Breast epithelium (tissue), 4 donors: ENCODE data around the gene NUCKS1. TPM values are rescaled to one million over a fixed set of nuclear protein-coding genes. Genes with fewer than 3 reads are reported as not detected.

Experiments
- DNase-seq, 2 donors: peaks; one replicate each; pipeline ENCODE4 v3.0.0-alpha.2; 2019; ENCODE audit warnings: low spot score in 2 of 2
- H3K27ac ChIP-seq, 2 donors: fragments of 200-600 bp; sonication (generic) in 1 of 2; one replicate each; pipeline ENCODE4 v1.5.1; 2016 to 2019; ENCODE audit warnings: mild to moderate bottlenecking in 1 of 2
- H3K27me3 ChIP-seq, 2 donors: fragments of 200-600 bp; sonication (generic) in 1 of 2; one replicate each; pipeline versions ENCODE4 v1.5.1 to v1.6.0; 2017 to 2019; ENCODE audit warnings: control low read depth in 1 of 2, mild to moderate bottlenecking in 1 of 2
- H3K36me3 ChIP-seq: fragments of 200-600 bp; one replicate; pipeline ENCODE4 v1.5.1; 2019
- H3K4me1 ChIP-seq, 2 donors: fragments of 200-600 bp; sonication (generic); one replicate each; pipeline ENCODE4 v1.5.1; 2016 to 2019; ENCODE audit warnings: control low read depth in 1 of 2
- H3K4me3 ChIP-seq, 3 donors: fragments of 200-600 bp; sonication (generic); 1 replicate in 2 of 3; 2 replicates in 1 of 3; pipeline ENCODE4 v1.5.1; 2016 to 2019; ENCODE audit warnings: mild to moderate bottlenecking in 3 of 3, moderate library complexity in 2 of 3
- H3K9me3 ChIP-seq, 2 donors: fragments of 200-600 bp; sonication (generic) in 1 of 2; one replicate each; pipeline ENCODE4 v1.5.1; 2016 to 2019; ENCODE audit warnings: control low read depth in 1 of 2
- POLR2A ChIP-seq: fragments of 450-650 bp; IDR thresholded peaks from one replicate; pipeline ENCODE4 v1.6.1; 2016; ENCODE audit warnings: antibody characterized with exemption, mild to moderate bottlenecking, moderate library complexity
- POLR2AphosphoS5 ChIP-seq, 3 donors: sonication (generic); formaldehyde crosslinking; IDR thresholded peaks; one replicate each; pipeline ENCODE4 v1.6.1; 2017; ENCODE audit warnings: antibody characterized with exemption in 3 of 3
- intact Hi-C: fragments of 100-400 bp; cut with DNase I; formaldehyde crosslinking; loops from one replicate; pipeline ENCODE4 v1.15.1; 2023; ENCODE audit warnings: low total_unique reads
- total RNA-seq, 3 donors: library from RNA; depleted of rRNA; stranded (reverse); fragments of >200 nt; gene quantifications; one replicate each; pipeline ENCODE4 v1.1.0, GENCODE V29; 2016
- TF ChIP-seq, protein P1 (sequence below), 3 donors: fragments of 450-650 bp; IDR thresholded peaks; one replicate each; pipeline ENCODE4 v1.5.1; 2016 to 2017; ENCODE audit warnings: antibody characterized with exemption in 3 of 3, mild to moderate bottlenecking in 3 of 3, moderate library complexity in 3 of 3

Gene NUCKS1
- total RNA-seq, 3 donors from 2014 or later: 80.6 to 188 (median 86.9) TPM

DNA sequence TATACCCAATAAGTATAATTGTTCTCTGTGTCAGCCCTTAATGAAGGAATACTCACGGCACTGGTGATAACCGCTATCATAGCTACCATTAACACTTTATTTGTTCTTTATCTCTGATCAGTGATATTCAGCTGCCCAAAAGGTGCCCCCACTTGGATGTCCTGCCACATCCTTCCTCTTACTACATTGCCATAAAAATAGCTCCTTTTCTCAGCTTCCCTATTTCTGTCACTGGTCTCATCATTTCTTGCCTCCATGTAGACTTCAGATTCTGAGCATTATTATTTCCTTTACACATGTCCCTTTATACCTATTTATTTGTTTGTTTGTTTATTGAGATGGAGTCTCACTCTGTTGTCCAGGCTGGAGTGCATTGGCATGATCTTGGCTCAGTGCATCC is 28.0 kb upstream of the NUCKS1 start:
- H3K27me3 ChIP-seq: no peaks in the 10 kb centered on the region
- TF ChIP-seq POLR2A (no peak), POLR2AphosphoS5 (IDR thresholded peaks at IDR 0.05) (no peak)
- TF ChIP-seq, protein P1, sequence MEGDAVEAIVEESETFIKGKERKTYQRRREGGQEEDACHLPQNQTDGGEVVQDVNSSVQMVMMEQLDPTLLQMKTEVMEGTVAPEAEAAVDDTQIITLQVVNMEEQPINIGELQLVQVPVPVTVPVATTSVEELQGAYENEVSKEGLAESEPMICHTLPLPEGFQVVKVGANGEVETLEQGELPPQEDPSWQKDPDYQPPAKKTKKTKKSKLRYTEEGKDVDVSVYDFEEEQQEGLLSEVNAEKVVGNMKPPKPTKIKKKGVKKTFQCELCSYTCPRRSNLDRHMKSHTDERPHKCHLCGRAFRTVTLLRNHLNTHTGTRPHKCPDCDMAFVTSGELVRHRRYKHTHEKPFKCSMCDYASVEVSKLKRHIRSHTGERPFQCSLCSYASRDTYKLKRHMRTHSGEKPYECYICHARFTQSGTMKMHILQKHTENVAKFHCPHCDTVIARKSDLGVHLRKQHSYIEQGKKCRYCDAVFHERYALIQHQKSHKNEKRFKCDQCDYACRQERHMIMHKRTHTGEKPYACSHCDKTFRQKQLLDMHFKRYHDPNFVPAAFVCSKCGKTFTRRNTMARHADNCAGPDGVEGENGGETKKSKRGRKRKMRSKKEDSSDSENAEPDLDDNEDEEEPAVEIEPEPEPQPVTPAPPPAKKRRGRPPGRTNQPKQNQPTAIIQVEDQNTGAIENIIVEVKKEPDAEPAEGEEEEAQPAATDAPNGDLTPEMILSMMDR (IDR thresholded peaks at IDR 0.05): no peak
- H3K36me3 ChIP-seq: no peaks in the 10 kb centered on the region
- H3K27ac ChIP-seq: no peak overlapping the region
- no peak for DNase-seq
- intact Hi-C loops: no loop called here
- H3K4me3 ChIP-seq: no peak overlapping the region
- H3K9me3 ChIP-seq: no peaks in the 10 kb centered on the region
- H3K4me1 ChIP-seq: peaks cover 0 to 1% of the 10 kb centered on the region in 2 donors

- no peaks in the 10 kb centered on the region for H3K36me3 ChIP-seq
- TF ChIP-seq POLR2A (no peak), POLR2AphosphoS5 (IDR thresholded peaks at IDR 0.05) (no peak)
- TF ChIP-seq, protein P1 (IDR thresholded peaks at IDR 0.05): no peak
- DNase-seq: no peak
- no peaks in the 10 kb centered on the region for H3K27me3 ChIP-seq
- intact Hi-C loops: no loop called here
- H3K4me3 ChIP-seq: peak overlapping the region; percentile 83 to 90 (median 89)
- H3K4me1 ChIP-seq: no peaks in the 10 kb centered on the region
- H3K27ac ChIP-seq: peak overlapping the region; percentile 70 to 71
- H3K9me3 ChIP-seq: no peaks in the 10 kb centered on the region
Measured at GRCh38 chr1:205775717-205776056, 25.7 kb upstream of the NUCKS1 start.

DNA sequence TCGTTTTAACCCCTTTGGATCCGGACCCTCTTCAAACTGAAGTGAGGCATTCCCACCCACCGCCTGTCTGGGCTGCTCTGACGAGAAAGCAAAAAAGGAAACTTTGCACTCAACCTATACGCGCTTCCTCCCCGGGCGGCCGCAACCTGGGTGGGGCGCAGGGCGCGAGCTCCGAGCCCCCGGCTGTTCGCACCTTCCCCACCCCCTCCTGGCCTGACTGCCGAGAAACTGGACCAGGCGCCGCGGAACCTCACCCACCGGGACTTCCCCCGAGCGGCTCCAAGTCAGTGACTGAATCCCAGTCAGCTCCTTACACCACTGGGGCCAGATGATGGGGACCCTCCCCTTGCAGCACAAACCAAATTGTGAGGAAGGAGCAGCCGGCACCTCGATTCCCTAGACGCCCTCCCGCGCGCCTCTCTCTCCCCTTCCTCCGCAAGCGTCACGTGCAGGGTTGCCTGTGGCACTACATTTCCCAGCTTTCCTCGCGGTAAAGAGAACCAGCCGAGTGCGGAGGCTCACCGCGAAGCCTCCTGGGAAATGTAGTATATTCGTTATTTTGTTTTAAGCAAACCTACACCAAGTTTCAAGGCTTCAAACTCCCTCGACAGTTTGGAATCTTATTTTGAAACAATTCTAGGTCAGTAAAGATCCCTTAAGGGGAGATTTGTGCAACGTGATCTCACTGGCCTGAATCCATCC is 25.2 kb upstream of the NUCKS1 start, which contains the start of gene RAB29:
RAB29 (minus strand) TSS at position 468 of the 702 bp plus-strand sequence. CDS start 526 bp downstream, outside the sequence.
- Histone ChIP-seq H3K4me3 (peak within 1 kb of the TSS; percentile 83 to 90 (median 89)), H3K36me3 (no peaks in the 10 kb centered on the region), H3K9me3 (no peaks in the 10 kb centered on the region), H3K27me3 (no peaks in the 10 kb centered on the region), H3K27ac (peak within 1 kb of the TSS; percentile 70 to 71), H3K4me1 (no peaks in the 10 kb centered on the region)
- peak; percentile 72 for DNase-seq
- peak; percentile 26 to 67 (median 56) for TF ChIP-seq POLR2AphosphoS5 (IDR thresholded peaks at IDR 0.05)
- TF ChIP-seq, protein P1 (IDR thresholded peaks at IDR 0.05): no peak
- no peak for TF ChIP-seq POLR2A
- intact Hi-C loops: no loop called here

DNA sequence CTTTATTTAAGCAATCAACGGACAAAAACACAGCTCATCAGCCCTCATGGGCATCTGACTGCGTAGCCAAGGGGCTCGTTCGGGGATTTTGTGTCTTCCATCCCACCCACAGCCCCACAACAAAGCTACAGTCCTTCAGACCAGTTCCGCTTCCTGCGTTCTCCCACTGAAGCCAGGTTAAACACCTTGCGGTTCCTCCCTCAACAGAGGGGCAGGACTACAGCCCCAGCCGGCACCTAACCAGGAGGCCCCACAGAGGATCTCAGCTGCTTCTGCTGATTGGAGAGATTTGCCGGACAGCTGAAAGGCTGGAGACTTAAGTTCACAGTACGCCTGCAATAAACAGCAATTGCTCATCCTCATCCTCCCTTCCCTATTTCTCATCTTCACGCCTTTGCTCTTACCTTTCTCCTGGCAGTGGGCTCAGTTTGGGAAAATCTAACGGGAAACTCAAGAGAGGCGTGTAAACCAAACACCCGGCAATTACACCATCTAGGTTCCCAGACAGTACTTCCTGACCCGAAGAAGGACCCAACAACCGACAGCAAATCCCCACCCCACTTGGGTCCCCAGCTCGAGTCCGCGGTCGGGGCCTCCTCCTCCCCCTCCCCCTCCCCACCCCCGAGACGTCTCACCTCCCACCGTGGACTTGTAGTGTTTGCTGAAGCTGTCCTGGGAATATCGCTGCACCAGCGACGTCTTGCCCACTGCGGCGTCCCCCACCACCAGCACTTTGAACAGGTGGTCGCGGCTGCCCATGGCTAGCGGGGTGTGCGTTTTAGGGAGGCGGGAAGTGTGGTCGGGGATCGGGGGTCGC is 24.4 kb upstream of the NUCKS1 start:
- intact Hi-C loops: no loop called here
- no peaks in the 10 kb centered on the region for H3K36me3 ChIP-seq
- no peak for DNase-seq
- H3K9me3 ChIP-seq: no peaks in the 10 kb centered on the region
- H3K27ac ChIP-seq: peak overlapping the region; percentile 70 to 71
- H3K4me1 ChIP-seq: no peaks in the 10 kb centered on the region
- H3K27me3 ChIP-seq: no peaks in the 10 kb centered on the region
- TF ChIP-seq POLR2AphosphoS5 (IDR thresholded peaks at IDR 0.05) (no peak), POLR2A (no peak)
- TF ChIP-seq, protein P1 (IDR thresholded peaks at IDR 0.05): no peak
- H3K4me3 ChIP-seq: peak overlapping the region; percentile 83 to 90 (median 89)

DNA sequence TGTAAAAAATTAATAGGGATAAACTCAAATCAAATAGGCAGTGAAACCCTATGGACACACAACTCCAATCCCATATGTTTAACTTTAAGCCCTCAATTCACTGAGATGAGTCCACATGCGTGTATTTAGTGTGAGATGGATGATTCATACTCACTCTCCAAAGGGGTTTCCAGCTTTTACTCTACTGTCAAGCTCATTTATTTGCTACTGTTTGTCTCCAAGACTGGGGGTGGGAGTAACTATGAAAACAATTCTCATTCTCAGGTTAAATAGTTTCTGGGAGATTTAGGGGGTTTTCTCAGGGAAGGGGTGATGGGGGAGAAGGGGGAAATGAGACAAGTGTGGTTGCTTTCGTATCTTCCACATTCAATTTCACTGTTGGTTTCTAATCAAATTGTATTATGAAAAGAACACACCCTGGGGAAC is 22.6 kb upstream of the NUCKS1 start:
- intact Hi-C loops: no loop called here
- Histone ChIP-seq H3K4me3 (no peak overlapping the region), H3K9me3 (no peaks in the 10 kb centered on the region), H3K36me3 (no peaks in the 10 kb centered on the region), H3K27ac (no peak overlapping the region), H3K27me3 (no peaks in the 10 kb centered on the region), H3K4me1 (no peaks in the 10 kb centered on the region)
- no peak for DNase-seq
- no peak for TF ChIP-seq POLR2AphosphoS5 (IDR thresholded peaks at IDR 0.05)
- no peak for TF ChIP-seq POLR2A
- TF ChIP-seq, protein P1 (IDR thresholded peaks at IDR 0.05): no peak
